ENCODE measurements around the gene TIMM22. TPM values are rescaled to one million over a fixed set of nuclear protein-coding genes. Genes with fewer than 3 reads are reported as not detected.

Gene TIMM22
- total and polyA plus RNA-seq, 2 of the 13 experiments (the other 11 are each of a cell fraction or from before 2014, with no cell fraction given) = 6.2 to 15.5 TPM

DNA sequence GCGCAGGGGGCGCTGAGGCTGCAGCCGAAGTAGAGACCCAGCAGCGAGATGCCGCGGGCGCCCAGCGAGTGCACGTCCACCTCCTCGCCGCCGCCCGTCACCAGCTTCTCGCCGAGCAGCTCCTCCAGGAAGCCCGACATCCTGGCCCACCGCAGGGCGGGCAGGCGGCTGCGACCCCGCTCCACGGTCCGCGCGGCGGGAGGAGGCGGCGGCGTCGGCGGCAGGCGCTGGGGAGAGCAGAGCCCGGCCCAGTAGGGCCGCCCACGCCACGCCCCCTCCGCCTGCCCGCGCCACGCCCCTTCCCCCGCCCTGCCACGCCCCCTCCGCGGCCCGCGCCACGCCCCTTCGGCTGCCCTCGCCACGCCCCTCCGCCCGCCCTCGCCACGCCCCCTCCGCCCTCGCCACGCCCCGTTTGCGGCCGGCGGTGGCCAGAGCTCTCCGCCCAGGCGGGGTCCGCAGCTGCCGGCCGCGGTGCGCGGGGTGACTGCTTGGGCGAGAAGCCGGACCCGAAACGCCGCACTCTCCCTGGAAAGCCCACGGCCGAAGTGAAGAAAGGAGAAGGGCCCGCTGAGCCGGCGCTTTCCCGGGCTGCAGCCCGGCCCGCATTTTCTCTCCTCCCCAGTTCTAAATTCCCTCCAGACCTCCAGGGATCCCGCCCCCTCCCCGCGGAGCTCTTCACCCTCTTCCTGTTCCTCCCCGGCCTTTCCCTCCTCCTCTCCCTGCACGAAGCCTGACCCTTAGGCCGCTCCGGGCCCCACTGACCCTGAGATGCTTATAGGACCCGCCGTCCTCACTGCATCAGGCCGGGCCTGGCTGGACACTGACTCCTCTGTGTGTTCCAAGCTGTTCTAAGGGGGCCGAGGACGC is 17.2 kb upstream of the TIMM22 start, which contains the start of gene NXN (continued):
- TF ChIP-seq, protein P1, sequence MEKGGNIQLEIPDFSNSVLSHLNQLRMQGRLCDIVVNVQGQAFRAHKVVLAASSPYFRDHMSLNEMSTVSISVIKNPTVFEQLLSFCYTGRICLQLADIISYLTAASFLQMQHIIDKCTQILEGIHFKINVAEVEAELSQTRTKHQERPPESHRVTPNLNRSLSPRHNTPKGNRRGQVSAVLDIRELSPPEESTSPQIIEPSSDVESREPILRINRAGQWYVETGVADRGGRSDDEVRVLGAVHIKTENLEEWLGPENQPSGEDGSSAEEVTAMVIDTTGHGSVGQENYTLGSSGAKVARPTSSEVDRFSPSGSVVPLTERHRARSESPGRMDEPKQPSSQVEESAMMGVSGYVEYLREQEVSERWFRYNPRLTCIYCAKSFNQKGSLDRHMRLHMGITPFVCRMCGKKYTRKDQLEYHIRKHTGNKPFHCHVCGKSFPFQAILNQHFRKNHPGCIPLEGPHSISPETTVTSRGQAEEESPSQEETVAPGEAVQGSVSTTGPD (CRISPR knock-in tag; IDR thresholded peaks at IDR 0.05) = no peak
- TF ChIP-seq ZNF367 (CRISPR knock-in tag; IDR thresholded peaks at IDR 0.05; ENCODE audit: borderline replicate concordance) (no peak), NCOA1 (CRISPR knock-in tag; IDR thresholded peaks at IDR 0.05) (no peak), SALL2 (CRISPR knock-in tag; IDR thresholded peaks at IDR 0.05) (peak; percentile 55; the same call in 1 of the 2 replicates), DMAP1 (CRISPR knock-in tag; IDR thresholded peaks at IDR 0.05) (no peak), ZKSCAN1 (IDR thresholded peaks at IDR 0.05; ENCODE audit: low read length) (no peak), ZNF432 (CRISPR knock-in tag; IDR thresholded peaks at IDR 0.05; ENCODE audit: borderline replicate concordance) (no peak), SMARCC2 (IDR thresholded peaks at IDR 0.05) (no peak), GABPB1 (CRISPR knock-in tag; IDR thresholded peaks at IDR 0.05) (peak; percentile 36; the same call in 1 of the 2 replicates), JDP2 (CRISPR knock-in tag; IDR thresholded peaks at IDR 0.05; ENCODE audit: borderline replicate concordance) (no peak), NKX3-1 (CRISPR knock-in tag; IDR thresholded peaks at IDR 0.05) (no peak), YEATS4 (CRISPR knock-in tag; IDR thresholded peaks at IDR 0.05; ENCODE audit: borderline replicate concordance) (peak; percentile 44; the same call in 1 of the 2 replicates), SAP130 (CRISPR knock-in tag; IDR thresholded peaks at IDR 0.05; ENCODE audit: low read depth) (peak; percentile 50), KLF11 (CRISPR knock-in tag; IDR thresholded peaks at IDR 0.05) (no peak), NFIC (IDR thresholded peaks at IDR 0.05; ENCODE audit: low read length) (no peak), ZNF510 (CRISPR knock-in tag; IDR thresholded peaks at IDR 0.05; ENCODE audit: low read depth) (no peak), ZNF558 (CRISPR knock-in tag; IDR thresholded peaks at IDR 0.05; ENCODE audit: borderline replicate concordance) (peak; percentile 93; the same call in 1 of the 2 replicates), HDAC6 (IDR thresholded peaks at IDR 0.05; ENCODE audit: low read depth, low read length) (no peak)
- TF ChIP-seq, protein P2, sequence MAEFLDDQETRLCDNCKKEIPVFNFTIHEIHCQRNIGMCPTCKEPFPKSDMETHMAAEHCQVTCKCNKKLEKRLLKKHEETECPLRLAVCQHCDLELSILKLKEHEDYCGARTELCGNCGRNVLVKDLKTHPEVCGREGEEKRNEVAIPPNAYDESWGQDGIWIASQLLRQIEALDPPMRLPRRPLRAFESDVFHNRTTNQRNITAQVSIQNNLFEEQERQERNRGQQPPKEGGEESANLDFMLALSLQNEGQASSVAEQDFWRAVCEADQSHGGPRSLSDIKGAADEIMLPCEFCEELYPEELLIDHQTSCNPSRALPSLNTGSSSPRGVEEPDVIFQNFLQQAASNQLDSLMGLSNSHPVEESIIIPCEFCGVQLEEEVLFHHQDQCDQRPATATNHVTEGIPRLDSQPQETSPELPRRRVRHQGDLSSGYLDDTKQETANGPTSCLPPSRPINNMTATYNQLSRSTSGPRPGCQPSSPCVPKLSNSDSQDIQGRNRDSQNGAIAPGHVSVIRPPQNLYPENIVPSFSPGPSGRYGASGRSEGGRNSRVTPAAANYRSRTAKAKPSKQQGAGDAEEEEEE (CRISPR knock-in tag; IDR thresholded peaks at IDR 0.05; ENCODE audit: borderline replicate concordance) = no peak
- TF ChIP-seq, protein P3, sequence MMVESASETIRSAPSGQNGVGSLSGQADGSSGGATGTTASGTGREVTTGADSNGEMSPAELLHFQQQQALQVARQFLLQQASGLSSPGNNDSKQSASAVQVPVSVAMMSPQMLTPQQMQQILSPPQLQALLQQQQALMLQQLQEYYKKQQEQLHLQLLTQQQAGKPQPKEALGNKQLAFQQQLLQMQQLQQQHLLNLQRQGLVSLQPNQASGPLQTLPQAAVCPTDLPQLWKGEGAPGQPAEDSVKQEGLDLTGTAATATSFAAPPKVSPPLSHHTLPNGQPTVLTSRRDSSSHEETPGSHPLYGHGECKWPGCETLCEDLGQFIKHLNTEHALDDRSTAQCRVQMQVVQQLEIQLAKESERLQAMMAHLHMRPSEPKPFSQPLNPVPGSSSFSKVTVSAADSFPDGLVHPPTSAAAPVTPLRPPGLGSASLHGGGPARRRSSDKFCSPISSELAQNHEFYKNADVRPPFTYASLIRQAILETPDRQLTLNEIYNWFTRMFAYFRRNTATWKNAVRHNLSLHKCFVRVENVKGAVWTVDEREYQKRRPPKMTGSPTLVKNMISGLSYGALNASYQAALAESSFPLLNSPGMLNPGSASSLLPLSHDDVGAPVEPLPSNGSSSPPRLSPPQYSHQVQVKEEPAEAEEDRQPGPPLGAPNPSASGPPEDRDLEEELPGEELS (CRISPR knock-in tag; IDR thresholded peaks at IDR 0.05) = no peak
- TF ChIP-seq, protein P4, sequence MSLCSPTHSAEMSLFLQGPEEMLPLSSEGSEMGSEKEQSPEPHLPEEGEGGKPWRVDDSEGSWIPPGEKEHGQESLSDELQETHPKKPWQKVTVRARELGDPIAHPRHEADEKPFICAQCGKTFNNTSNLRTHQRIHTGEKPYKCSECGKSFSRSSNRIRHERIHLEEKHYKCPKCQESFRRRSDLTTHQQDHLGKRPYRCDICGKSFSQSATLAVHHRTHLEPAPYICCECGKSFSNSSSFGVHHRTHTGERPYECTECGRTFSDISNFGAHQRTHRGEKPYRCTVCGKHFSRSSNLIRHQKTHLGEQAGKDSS (CRISPR knock-in tag; IDR thresholded peaks at IDR 0.05; ENCODE audit: borderline replicate concordance, low read depth) = no peak
- TF ChIP-seq, protein P5, sequence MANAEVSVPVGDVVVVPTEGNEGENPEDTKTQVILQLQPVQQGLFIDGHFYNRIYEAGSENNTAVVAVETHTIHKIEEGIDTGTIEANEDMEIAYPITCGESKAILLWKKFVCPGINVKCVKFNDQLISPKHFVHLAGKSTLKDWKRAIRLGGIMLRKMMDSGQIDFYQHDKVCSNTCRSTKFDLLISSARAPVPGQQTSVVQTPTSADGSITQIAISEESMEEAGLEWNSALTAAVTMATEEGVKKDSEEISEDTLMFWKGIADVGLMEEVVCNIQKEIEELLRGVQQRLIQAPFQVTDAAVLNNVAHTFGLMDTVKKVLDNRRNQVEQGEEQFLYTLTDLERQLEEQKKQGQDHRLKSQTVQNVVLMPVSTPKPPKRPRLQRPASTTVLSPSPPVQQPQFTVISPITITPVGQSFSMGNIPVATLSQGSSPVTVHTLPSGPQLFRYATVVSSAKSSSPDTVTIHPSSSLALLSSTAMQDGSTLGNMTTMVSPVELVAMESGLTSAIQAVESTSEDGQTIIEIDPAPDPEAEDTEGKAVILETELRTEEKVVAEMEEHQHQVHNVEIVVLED (CRISPR knock-in tag; IDR thresholded peaks at IDR 0.05; ENCODE audit: borderline replicate concordance) = no peak; the same call in 1 of the 2 replicates
